Cardiac fibroblast (primary cell): Measurements from ENCODE around the gene OTOGL.

Experiments
- DNase-seq, 2 donors: peaks; one replicate each; pipeline versions ENCODE4 v3.0.0 to v3.0.0-alpha.2; 2010; ENCODE audit warnings: low read depth in 2 of 2
- H3K4me3 ChIP-seq, 2 donors: replicated peaks in 1 of 2; 1 replicate in 1 of 2; 2 replicates in 1 of 2; pipeline ENCODE4 v1.5.1; 2011; ENCODE audit warnings: low read depth in 2 of 2, low read length in 2 of 2, mild to moderate bottlenecking in 2 of 2, moderate library complexity in 1 of 2
- TF ChIP-seq, protein P1 (sequence below): IDR thresholded peaks from one replicate; pipeline ENCODE4 v1.5.1; 2011; ENCODE audit warnings: low read depth, mild to moderate bottlenecking, low read length, inconsistent platforms

OTOGL gene

DNA sequence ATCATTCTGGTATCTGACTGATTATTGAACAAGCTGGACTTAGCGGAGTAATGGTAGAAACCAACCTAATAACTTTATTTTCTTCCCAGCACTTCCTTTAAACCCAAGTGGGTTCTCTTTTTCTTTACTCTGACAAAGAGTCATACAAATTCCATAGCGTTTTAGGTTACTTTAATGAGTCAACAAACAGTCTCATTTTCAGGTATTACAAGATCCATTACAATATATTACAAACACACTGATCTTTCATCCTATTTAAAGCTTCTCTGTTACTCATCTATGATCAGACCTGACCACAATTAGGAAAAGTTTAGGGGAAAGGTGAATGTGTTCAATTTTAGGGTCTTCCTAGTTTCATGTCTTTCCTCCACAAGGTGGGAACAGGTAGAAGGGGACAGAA, 305.3 kb downstream of the OTOGL start:
- DNase-seq, result no peak
- no peak overlapping the region for H3K4me3 ChIP-seq
- TF ChIP-seq, protein P1, sequence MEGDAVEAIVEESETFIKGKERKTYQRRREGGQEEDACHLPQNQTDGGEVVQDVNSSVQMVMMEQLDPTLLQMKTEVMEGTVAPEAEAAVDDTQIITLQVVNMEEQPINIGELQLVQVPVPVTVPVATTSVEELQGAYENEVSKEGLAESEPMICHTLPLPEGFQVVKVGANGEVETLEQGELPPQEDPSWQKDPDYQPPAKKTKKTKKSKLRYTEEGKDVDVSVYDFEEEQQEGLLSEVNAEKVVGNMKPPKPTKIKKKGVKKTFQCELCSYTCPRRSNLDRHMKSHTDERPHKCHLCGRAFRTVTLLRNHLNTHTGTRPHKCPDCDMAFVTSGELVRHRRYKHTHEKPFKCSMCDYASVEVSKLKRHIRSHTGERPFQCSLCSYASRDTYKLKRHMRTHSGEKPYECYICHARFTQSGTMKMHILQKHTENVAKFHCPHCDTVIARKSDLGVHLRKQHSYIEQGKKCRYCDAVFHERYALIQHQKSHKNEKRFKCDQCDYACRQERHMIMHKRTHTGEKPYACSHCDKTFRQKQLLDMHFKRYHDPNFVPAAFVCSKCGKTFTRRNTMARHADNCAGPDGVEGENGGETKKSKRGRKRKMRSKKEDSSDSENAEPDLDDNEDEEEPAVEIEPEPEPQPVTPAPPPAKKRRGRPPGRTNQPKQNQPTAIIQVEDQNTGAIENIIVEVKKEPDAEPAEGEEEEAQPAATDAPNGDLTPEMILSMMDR, result no peak

DNA sequence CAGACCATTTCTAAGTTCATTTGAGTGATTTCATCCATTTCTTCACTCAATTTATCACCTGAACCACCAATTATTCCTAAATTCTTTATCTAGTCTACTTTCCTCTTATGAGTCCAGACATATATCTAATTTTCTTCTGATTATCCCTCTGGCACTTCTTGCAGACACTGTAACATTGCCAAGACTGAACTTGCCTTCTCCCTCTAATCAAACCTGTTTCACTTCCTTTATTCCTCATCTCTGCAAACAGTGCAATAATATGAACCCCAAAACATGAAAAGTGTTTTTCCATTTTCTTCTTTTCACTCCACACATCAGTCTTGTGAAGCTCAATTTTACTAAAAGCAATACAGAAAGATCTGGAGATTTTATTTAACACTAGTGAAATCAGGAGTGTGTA, 306.9 kb downstream of the OTOGL start:
- TF ChIP-seq, protein P1, result no peak

DNA sequence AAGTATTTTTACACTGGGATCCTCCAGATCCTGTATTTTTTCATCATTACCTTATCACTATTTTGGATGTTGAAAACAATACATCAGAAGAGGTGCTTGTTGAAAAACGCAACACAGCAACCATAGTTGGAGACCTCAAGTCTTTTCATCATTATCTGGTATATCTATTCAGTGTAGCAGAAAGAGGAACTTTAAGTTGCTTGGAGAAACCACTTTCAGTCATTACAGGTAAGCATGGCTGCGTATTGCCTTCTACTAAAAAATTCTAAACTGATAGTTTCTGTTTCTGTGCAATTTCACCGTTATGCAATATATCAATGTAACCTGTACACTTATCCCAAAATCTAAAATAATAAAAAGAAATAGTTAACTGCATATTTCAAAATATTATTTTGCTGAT, 312.4 kb downstream of the OTOGL start:
- TF ChIP-seq, protein P1, result no peak
- no peak overlapping the region for H3K4me3 ChIP-seq
- DNase-seq, result no peak

More for the DNA sequence above, 306.9 kb downstream of the OTOGL start:
- DNase-seq, result no peak
- no peak overlapping the region for H3K4me3 ChIP-seq

DNA sequence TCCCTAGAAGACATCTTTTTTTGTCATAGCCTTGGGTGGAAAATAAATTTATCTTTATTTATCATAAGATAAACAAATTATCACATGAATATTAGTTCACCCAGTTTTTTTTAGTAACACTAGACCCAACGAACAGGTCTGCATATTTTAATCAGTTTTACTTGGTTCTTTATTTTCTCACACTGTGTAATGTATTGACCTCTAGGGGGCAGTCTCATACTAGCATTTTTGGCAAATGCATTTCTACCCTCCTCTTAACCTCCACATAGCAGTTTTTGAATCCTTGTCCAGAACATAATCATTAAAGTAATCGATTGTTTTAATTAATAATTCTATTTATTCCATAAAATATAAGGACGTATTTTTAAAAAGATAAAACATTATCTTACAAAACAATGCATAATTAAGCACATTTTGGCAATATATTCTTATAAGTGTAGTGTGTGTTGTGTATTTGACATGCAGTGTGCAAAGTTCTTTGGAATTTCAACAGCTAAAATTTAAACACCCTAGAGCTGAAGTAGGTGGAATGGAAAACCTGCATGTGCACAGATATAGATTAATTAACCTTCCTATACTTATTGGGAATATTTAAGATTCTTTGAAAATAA, 313.1 kb downstream of the OTOGL start:
- TF ChIP-seq, protein P1, result peak; percentile 60
- peak; percentile 74 to 78 for DNase-seq

DNA sequence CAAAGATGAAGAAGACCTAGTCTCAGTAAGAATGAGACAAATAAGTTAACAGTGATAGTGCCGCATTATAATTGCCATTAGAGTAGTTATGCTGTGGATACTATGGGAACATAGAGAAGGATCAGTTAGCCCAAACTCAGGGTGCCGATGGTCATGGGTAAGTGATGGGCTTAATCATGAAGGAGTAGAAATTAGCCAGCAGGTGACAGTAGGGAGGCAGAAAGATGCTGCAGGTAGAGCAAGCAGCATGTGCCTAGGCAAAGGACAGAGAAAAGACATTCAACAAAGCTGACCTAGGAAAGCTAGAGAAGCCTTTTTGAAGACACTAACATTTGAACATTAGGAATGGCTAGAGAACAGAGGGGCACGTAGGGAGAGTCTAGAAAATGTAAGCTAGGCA, 314.1 kb downstream of the OTOGL start:
- DNase-seq, result peak in 1 of 2 donors; percentile 43
- TF ChIP-seq, protein P1, result peak; percentile 41
- no peak overlapping the region for H3K4me3 ChIP-seq

More for the DNA sequence above, 313.1 kb downstream of the OTOGL start:
- H3K4me3 ChIP-seq, result no peak overlapping the region

DNA sequence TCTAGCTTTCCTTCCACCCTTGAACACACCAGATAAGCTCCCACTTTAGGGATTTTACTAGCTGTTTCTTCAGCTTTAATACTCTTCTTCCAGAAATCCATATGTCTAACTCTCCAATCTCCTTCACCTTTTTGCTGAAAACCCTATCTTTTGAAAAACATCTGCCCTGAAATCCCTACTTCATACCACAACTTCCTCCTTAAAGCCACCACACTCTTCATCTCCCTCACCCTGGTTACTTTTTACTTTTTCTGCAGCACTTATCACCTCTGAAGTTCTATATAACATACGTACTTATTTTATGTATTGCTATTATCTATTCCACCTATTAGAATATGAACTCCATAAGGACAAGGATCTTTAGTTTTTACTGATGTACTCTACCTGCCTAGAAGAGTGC, 316.1 kb downstream of the OTOGL start:
- H3K4me3 ChIP-seq, result no peak overlapping the region
- TF ChIP-seq, protein P1, result no peak
- no peak for DNase-seq

DNA sequence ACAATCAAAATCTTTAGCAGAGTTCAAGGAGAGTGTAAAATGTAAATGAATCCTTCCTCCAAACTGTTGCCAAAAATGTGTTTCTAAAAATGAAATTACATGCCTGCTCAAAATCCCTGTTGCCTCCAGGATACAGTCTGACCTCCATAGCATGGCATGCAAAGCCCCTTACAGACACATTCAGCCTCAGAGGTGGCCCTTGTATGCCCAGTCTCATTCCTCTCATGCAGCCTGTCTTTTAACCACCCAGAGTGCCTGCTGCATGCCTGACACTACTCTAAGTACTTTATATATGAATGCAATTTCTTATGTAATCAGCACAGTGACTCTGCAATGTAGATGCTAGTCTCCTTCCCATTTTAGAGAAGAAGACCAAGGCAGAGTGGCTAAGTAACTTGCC, 320.3 kb downstream of the OTOGL start:
- TF ChIP-seq, protein P1, result no peak
- H3K4me3 ChIP-seq, result no peak overlapping the region
- peak in 1 of 2 donors; percentile 21 for DNase-seq
